ENCODE measurements around the gene TREX2. TPM values are rescaled to one million over a fixed set of nuclear protein-coding genes. Genes with fewer than 3 reads are reported as not detected.

The TREX2 gene
- total RNA-seq, 1 donor from 2014 or later: 0.29 TPM

DNA sequence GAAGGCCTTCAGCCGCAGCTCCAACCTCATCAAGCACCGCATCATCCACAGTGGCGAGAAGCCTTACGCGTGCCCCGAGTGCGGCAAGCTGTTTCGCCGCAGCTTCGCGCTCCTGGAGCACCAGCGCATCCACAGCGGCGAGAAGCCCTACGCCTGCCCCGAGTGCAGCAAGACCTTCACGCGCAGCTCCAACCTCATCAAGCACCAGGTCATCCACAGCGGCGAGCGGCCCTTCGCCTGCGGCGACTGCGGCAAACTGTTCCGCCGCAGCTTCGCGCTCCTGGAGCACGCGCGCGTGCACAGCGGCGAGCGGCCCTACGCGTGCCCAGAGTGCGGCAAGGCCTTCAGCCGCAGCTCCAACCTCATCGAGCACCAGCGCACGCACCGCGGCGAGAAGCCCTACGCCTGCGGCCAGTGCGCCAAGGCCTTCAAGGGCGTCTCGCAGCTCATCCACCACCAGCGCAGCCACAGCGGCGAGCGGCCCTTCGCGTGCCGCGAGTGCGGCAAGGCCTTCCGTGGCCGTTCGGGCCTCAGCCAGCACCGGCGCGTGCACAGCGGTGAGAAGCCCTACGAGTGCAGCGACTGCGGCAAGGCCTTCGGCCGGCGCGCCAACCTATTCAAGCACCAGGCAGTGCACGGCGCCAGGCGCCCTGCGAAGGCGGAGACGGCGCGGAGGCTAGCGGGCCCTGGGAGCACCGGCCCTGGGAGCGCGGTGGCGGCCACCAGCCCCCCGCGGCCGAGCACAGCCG lies 24.8 kb downstream of the TREX2 start:
- H3K27me3 Mint-ChIP-seq (ENCODE audit: unreplicated experiment): no peaks in the 10 kb centered on the region
- H3K36me3 Mint-ChIP-seq (ENCODE audit: unreplicated experiment): no peaks in the 10 kb centered on the region
- no peak for DNase-seq
- TF ChIP-seq, protein P1, sequence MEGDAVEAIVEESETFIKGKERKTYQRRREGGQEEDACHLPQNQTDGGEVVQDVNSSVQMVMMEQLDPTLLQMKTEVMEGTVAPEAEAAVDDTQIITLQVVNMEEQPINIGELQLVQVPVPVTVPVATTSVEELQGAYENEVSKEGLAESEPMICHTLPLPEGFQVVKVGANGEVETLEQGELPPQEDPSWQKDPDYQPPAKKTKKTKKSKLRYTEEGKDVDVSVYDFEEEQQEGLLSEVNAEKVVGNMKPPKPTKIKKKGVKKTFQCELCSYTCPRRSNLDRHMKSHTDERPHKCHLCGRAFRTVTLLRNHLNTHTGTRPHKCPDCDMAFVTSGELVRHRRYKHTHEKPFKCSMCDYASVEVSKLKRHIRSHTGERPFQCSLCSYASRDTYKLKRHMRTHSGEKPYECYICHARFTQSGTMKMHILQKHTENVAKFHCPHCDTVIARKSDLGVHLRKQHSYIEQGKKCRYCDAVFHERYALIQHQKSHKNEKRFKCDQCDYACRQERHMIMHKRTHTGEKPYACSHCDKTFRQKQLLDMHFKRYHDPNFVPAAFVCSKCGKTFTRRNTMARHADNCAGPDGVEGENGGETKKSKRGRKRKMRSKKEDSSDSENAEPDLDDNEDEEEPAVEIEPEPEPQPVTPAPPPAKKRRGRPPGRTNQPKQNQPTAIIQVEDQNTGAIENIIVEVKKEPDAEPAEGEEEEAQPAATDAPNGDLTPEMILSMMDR (IDR thresholded peaks at IDR 0.05; ENCODE audit: partially characterized antibody, unreplicated experiment): no peak
- no peaks in the 10 kb centered on the region for H3K9me3 Mint-ChIP-seq (ENCODE audit: unreplicated experiment)
- no peak overlapping the region for H3K27ac Mint-ChIP-seq (ENCODE audit: unreplicated experiment)
- H3K4me1 Mint-ChIP-seq (ENCODE audit: low read depth, unreplicated experiment): no peaks in the 10 kb centered on the region
- H3K4me3 Mint-ChIP-seq (ENCODE audit: unreplicated experiment): no peak overlapping the region

DNA sequence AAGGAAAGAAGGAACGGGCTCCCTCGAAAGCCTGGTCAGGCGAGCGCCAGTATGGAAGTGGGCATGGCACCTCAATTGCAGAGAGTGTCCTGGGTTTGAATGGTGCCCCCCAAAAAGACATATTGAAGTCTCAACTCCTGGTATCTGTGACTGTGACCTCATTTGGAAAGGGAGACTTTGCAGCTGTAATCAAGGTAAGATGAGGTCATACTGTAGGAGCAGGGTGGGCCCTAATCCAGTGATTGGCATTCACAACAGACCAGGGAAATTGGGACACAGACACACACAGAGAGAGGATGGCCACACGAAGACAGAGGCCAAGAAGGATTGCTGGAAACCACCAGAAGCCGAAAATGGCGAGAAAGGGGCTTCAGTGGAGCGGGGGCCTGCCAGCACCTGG lies 28.2 kb downstream of the TREX2 start:
- DNase-seq: no peak
- no peaks in the 10 kb centered on the region for H3K4me1 Mint-ChIP-seq (ENCODE audit: low read depth, unreplicated experiment)
- no peak overlapping the region for H3K4me3 Mint-ChIP-seq (ENCODE audit: unreplicated experiment)
- no peaks in the 10 kb centered on the region for H3K27me3 Mint-ChIP-seq (ENCODE audit: unreplicated experiment)
- TF ChIP-seq, protein P1 (IDR thresholded peaks at IDR 0.05; ENCODE audit: partially characterized antibody, unreplicated experiment): no peak
- no peaks in the 10 kb centered on the region for H3K36me3 Mint-ChIP-seq (ENCODE audit: unreplicated experiment)
- no peaks in the 10 kb centered on the region for H3K9me3 Mint-ChIP-seq (ENCODE audit: unreplicated experiment)
- H3K27ac Mint-ChIP-seq (ENCODE audit: unreplicated experiment): no peak overlapping the region

DNA sequence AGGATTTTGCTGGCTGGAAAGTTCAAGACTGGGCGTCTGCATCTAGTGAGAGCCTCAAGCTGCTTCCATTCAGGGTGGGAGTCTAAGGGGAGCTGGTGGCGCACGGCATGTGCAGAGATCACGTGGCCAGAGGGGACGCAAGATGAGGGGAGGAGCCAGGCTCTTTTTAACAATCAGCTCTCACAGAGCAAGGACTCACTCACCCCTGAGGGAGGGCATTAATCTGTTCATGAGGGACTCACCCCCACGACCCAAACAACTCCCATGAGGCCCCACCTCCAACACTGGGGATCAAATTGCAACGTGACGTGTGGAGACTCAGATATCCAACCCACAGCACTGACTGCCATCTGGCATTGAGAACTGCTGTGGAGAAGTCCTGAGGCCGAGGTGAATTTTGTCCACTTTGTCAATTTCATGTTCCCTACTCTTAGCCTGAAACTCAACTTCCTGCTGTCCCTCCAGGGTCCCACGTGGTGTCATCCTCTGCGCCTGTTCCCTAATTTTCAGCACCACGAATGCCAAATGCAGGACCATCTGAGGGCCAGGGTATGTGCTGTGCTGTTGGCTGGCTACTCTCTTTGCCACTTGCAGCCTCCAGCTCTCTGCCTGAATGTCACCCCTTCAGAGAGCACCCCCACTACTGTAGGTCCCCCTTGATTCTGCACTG lies 28.9 kb downstream of the TREX2 start:
- Mint-ChIP-seq H3K27me3 (ENCODE audit: unreplicated experiment) (peaks cover 2% of the 10 kb centered on the region), H3K36me3 (ENCODE audit: unreplicated experiment) (no peaks in the 10 kb centered on the region), H3K4me3 (ENCODE audit: unreplicated experiment) (no peak overlapping the region), H3K9me3 (ENCODE audit: unreplicated experiment) (no peaks in the 10 kb centered on the region), H3K4me1 (ENCODE audit: low read depth, unreplicated experiment) (no peaks in the 10 kb centered on the region), H3K27ac (ENCODE audit: unreplicated experiment) (no peak overlapping the region)
- TF ChIP-seq, protein P1 (IDR thresholded peaks at IDR 0.05; ENCODE audit: partially characterized antibody, unreplicated experiment): no peak
- no peak for DNase-seq

DNA sequence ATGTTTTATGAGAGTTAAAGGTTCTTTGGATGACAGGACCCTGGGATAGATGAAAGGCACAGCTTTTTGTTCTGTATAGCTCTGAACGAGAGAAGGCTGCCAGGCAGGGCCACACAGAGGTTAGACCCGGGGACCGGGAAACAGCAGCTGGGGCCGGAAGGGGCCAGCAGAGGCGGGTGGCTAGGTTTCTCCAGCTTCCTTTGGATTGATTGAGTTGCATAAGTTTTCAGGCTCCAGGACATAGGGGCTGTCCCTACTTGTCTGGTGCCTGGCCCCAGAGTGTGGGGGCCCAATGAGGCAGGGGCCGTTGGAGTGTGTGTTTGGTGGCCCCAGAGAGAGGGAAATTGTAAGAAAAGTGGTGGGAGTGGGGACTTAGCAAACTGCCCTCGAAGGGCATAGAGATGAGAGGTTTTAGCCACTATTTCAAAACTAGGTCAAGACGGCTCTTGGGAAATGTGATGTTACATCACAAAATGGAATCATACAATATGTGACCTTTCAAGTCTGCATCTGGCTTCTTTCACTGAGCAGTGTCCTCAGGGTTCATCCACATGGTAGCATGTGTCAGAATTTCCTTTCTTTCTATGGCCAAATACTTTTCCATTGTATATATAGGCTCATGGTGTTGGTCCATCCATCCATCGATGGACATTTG lies 30.9 kb downstream of the TREX2 start:
- TF ChIP-seq, protein P1 (IDR thresholded peaks at IDR 0.05; ENCODE audit: partially characterized antibody, unreplicated experiment): no peak
- peaks cover 1% of the 10 kb centered on the region for H3K9me3 Mint-ChIP-seq (ENCODE audit: unreplicated experiment)
- no peak overlapping the region for H3K27ac Mint-ChIP-seq (ENCODE audit: unreplicated experiment)
- H3K27me3 Mint-ChIP-seq (ENCODE audit: unreplicated experiment): peaks cover 2% of the 10 kb centered on the region
- no peaks in the 10 kb centered on the region for H3K4me1 Mint-ChIP-seq (ENCODE audit: low read depth, unreplicated experiment)
- DNase-seq: no peak
- no peak overlapping the region for H3K4me3 Mint-ChIP-seq (ENCODE audit: unreplicated experiment)
- no peaks in the 10 kb centered on the region for H3K36me3 Mint-ChIP-seq (ENCODE audit: unreplicated experiment)
